Activated gamma-delta T cell treated with Interleukin-2 at 50 U/mL for 16 hours (primary cell): ENCODE measurements around the gene HMGXB3.

Experiments used
- DNase-seq: peaks from one replicate; pipeline ENCODE4 v3.0.0-alpha.2; 2020

The HMGXB3 gene

DNA sequence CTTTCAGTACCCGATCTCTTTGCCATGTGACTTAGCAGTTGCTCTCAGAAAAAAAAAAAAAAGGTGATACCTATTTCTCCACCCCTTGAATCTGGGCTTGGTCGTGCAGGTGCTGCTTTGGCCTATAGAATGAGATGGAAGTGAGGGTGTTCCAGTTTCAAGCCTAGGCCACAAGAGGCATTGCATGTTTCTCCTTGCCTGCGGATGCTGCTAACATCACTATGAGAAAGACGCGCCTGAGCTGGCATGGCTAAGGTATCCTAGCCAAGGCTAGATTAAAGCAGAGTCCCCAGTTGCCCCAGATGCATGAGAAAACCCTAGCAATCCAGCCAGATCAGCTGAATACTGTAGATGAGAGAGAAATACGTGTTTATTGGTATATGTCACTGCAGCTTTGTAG lies 100.5 kb downstream of the HMGXB3 start:
- DNase-seq, result no peak
